Stimulated activated CD4-positive, alpha-beta T cell treated with anti-CD3 and anti-CD28 coated beads, Interleukin-2, amount 100 ng/mL, for 4 hours (primary cell): ENCODE results near the gene EXOC6.
A peak's percentile ranks its signal among the peaks of the same experiment; 100 is the strongest.
"Not testable (repeated sequence)": the region's sequence is repeated elsewhere in the genome, so short reads cannot be mapped to it uniquely, and the experiment has no call there.

Experiments
- DNase-seq: peaks from one replicate; pipeline ENCODE4 v3.0.0-alpha.2; 2020; ENCODE audit warnings: low read depth

Gene EXOC6

DNA sequence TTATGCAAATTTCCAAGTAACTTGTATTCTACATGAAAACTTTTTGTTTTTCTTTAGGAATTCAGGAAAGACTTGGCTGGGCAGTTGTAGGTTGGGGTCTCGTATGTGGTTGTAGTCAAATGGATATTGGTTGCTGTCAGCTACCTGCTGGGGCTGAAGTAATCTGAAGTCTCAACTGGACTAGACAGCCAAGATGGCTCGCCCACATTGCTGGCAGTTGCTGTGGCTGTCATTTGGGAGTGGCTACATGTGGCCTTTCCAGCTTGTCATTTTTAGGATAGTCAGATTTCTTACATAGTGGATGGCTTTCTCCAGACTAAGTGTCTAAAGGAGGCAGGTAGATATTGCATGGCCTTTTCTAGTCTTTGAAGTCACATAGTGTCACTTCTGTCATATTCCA is 32.6 kb downstream of the EXOC6 start:
- DNase-seq: no peak

DNA sequence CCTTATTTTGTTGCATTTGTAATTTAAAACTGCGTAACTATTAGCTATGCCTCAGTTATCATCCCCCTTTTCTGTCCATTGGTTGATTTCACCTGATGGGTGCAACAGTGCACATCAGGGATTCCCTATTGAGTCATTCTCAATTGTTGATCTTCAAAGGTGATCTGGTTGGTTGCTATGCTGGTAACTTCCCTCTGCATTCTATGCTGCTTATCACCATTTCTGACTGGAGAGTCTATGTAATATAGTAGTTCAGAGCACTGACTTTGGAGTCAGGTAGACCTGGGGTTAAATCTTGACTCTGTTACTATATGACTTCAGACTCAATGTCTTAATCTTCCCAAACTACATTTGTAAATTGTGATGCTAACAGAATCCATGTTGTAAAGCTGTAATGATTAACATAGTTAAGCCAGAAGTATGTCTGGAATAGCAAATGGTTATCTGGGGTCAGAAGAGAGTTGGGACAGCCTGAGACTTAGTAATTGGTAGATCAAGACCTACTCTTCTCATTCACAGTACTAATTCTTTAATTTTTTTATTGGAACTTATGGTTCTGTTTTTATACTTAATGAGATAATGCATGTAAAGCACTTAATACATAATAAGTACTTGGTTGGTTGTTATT is 38.1 kb downstream of the EXOC6 start:
- DNase-seq: no peak

DNA sequence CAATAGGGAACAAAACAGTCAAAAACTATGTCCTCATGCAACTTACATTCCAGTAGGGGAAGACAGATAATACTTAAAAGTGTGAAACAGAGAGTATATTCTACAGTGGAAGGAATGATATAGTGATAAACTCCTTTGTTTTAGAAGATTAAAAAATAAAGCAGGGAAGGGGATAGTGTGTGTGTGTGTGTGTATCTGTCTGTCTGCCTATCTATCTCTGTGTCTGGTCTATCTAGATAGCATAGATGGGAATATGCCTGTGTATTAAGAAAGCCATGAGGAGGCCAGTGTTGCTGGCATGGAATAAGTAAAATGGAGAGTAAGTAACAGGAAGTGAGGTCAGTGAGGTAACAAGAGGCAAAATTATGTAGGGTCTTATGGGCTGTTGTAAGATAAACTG is 42.2 kb downstream of the EXOC6 start:
- DNase-seq: no peak

DNA sequence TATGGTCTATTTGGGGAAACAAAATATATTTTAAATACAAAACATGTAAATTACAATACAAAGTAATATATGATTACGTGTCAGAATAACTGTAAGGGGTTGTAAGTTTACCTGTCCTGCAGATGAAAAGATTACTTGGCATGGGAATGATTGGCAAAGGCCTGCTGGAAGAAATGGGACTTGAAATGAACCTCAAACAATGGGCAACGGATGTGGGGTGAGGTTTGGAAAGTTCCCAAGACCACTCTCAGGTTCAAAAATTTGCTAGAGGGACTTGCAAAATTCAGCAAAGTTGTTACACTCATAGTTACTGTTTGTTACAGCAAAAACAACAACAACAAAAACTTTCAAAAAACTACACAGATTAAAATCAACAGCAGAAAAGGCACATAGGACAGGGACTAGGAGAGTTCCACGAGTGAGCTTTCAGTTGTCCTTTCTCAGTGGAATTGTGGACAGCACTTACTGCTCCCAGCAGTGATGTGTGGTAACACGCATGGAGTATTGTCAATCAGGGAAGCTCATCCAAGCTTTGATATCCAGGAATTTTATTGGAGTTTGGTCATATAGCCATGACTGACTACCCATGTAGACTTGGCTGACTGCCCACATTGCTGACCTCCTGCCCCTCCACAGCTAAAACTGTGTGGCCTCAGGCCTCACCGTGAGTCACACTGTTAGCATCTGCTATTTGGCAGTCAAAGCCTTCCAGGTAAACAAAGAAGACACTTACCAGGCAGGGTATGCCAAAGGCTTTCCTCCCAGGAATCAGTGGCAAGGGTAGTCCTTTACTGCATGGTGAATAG is 43.8 kb downstream of the EXOC6 start:
- no peak for DNase-seq

DNA sequence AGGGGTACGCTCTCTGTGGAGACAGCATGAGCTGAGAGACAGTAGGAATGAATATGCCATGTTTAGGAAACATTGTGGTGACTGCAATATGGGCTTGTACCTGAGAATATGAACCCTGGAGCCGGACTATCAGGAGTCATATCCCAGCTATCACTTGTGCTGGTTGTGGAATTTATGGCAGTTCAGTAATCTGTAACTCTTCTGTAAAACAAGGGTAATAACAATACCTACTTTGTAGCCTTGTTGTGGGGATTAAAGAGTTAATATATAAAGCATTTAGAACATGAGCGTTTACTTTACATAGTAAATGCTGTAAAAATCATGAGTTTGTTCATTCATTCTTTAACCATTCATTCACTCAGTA is 44.4 kb downstream of the EXOC6 start:
- DNase-seq: no peak

DNA sequence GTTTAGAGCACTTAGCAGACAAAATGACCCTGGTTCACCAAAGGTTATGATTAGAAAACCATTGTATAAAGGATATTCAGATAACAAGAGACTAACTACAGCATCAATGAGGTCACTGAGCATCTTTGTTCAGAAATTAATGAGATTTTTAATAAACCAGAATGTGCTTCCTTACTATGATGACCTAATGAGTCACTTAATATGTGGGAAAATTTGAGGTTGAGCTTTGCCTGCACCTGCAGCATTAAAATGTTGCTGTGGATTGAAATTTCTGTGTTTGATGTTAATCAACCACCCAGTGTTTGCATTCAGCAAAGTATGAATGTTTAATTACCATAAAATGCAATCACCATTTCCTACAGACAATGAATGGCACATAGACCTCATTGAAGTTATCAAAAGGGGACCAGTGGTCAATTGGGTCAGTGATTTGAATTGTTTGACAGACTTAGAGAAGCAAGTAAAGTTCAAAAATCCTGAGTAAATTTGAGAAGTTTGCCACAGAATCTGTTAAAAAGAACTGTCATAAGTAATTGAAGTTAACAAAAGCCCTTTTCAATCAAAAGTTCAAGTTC is 45.8 kb downstream of the EXOC6 start:
- DNase-seq: no peak

DNA sequence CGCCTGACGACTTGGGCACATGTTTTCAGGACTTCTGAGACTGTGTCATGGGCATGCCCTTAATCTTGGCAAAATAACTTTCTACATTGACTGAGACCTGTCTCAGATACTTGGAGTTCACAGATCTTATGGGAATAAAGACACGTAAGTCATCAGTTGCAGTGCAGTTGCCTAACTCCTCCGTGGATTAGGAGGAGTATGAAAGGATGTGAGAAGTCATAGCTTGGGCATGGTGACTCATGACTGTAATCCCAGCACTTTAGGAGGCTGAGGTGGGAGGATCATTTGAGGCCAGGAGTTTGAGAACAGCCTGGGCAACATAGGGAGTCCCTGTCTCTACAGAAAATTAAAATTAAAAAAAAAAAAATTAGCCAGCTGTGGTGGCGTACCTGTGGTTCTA is 49.6 kb downstream of the EXOC6 start:
- DNase-seq: no peak

DNA sequence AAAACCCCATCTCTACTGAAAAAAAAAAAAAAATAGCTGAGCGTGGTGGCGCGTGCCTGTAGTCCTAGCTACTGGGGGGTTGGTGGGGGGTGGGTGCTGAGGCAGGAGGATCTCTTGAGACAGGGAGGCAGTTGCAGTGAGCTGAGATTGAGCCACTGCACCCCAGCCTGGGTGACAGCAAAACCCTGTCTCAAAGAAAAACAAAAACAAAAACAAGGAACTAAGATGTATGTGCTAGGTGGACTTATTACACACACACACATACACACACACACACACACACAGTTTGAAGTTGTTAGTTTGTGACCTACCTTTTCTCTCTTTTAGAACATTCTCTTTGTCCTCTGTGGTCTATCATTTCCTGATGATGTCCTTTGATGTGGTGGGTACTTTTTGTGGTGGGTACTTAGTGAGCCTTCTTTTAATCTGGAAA is 53.5 kb downstream of the EXOC6 start:
- DNase-seq: no peak

DNA sequence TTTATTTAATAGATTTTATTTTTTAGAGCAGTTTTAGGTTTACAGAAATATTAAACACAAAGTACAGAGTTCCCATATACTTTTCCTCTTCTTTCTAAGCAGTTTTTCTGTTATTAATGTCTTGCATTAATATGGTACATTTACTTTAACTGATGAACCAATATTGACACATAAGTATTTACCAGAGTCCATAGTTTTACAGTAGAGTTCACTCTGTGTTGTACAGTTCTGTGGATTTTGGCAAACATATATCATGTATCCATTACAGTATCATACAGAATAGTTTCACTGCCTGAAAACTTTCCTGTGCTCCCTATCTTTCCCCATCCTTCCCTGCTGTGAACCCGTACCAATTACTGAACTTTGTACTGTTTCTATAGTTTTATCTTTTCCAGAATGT is 55.3 kb downstream of the EXOC6 start:
- DNase-seq: no peak

DNA sequence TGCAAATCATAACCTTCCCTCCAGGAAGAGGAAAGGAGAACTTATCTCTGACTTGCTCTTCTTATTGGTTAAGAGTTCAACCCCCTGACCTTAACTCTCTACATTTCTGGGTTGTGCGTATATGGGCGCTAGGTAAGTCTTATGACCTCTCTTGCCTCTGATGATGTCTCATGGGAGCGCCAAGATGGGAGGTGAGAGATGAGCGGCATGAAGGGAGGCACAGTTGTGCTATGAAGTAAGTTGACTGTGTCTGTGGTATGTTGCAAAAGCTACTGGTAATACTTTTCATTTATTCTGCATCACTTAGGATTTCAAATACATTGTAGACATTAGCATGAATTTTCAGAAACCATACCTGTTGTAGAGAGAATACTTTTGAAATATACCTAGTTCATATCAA is 59.0 kb downstream of the EXOC6 start:
- DNase-seq: no peak

DNA sequence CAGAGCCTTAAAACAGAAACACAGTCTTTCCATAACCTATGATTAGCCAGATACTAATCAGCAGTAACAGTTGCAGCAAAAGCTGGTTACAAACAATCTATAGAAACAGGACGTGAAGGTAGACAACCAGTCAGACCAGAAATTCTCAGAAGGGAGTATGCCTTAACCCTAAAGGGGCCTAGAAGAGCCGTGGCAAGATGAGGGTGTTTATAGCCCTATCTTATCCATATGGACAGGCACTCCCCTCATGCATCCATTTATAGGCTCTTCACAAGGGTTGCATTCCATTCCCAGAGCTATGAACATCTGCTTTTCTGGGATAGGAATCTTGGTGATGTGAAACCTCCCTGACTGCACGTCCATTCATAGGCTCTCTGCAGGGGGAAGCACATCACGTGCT is 64.3 kb downstream of the EXOC6 start:
- DNase-seq: not testable (repeated sequence)

DNA sequence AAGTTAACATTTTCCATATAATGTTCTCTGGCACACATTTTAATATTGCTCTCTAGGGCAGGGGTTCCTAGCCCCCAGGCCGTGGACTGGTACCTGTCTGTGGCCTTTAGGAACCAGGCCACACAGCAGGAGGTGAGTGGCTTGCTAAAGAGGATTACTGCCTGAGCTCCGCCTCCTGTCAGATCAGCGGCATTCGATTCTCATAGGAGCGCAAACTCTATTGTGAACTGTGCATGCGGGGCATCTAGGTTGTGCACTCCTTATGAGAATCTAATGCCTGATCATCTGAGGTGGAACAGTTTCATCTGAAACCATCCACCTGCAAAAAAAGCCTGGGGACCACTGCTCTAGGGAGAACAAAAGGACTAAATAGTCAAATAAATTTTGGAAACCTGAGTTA is 65.7 kb downstream of the EXOC6 start:
- DNase-seq: no peak

DNA sequence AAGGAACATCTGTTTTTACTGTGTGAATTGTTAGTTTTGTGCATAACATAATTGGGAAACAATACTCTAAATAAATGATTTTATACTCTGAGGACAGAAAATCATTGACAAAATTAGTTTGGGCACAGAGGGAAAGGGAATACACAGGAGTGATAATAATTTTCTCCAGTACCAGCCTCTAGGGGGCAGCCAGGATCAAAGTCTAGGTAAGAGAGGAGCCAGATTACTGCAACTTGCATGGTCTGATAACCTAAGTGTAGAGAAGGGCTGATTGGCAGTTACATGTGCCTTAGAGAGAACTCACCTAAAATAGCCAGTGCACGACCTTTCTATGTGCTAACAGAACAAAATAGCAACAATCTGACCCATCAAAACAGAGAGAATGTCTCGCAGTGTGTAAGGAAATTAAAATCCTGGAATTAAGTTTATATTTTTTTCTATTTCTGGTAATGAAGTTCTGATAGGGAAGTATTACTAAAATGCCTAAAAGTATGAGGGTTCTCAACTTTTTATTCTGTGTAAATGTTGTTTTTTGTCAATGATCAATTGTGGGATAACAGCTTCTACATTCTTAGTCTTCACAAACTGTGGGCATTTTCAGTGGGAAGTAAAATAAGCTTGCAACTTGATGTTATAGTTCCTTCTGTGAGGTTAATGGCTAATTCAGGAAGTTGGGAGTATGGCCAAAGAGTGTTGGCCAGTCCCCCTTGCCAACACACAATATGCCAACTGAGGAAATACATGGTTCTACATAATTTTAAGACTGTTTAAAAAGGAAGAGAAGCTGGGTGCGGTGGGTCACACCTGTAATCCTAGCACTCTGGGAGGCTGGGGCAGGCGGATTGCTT is 66.4 kb downstream of the EXOC6 start:
- DNase-seq: peak; percentile 16

DNA sequence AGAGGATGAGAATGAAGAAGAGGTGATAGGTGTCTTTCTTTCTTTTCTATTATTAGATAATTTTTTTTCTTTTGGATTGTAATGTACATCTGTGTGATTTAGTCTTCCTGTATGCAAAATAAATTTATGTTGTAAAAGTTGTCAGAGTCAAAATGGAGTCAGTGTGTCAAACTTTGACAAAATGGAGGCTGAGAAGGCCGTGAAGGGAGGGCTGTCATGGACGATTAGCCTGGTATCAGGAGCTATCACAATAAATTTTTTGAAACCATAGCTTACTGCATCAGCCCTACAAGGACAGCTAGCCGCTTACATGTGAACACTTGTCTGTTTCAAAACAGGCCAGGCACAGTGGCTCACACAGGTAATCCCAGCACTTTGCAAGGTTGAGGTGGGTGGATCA is 67.6 kb downstream of the EXOC6 start:
- no peak for DNase-seq

DNA sequence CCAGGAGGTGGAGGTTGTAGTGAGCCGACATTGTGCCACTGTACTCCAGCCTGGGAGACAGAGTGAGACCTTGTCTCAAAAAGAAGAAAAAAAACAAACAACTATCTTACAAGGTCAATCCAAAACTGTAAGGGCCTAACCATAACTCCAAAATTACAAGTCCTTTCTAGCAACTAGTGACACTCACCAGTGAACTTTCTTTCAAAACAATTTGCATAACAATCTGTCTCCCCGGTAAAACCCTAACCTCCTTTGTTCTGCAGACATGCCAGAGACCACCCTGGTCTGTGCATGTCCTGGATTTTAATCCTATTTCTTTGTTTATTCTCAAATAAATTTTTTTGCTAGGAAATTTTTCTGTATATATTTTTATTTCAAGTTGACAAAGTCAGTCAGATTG is 68.1 kb downstream of the EXOC6 start:
- no peak for DNase-seq

DNA sequence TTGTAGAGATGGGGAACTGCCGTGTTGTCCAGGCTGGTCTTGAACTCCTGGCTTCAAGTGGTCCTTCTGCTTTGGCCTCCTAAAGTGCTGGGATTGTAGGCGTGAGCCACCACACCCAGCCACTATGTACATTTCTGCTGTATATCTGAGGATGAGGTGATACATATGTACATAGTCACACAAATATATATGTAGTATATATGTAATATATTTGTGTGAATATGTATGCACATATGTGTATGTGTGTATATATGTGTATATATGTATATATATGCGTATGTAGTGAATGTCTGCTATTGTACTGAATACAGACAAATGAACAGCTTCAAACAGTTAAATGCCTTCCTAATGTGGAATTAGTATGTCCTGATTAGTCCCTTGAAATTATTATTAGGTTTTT is 70.3 kb downstream of the EXOC6 start:
- DNase-seq: no peak

DNA sequence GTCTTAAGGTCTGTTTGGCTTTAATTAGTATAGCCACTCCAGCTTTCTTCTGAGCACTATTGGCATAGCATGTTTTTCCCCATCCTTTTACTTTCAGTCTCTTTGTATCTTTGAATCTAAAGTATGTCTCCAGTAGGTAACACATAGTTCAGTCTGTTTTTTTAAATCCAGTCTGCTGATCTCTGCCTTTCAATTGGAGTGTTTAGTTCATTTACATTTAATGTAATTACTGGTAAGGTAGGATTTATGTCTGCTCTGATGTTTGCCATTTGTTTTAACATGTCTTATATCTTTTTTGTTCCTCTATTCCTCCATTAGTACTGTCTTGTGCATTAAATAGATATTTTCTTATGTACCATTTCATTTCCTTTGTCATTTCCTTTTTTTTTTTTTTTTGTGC is 72.5 kb downstream of the EXOC6 start:
- DNase-seq: no peak

DNA sequence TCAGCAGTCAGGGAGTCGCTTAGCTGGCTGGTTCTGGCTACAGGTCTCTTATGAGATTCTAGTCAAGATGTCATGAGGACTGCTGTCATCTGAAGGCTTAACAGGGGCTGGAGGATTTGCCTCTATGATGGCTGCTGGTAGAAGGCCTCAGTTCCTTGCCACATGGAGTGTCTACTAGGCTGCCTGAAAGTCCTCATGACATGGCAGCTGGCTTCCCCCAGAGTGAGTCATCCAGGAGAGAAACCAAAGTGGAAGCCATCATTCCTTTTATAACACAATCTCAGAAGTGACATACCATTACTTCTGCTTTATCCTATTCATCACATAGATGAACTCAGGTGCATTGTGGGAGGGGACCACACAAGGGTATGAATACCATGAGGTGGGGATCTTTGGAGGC is 75.1 kb downstream of the EXOC6 start:
- no peak for DNase-seq

DNA sequence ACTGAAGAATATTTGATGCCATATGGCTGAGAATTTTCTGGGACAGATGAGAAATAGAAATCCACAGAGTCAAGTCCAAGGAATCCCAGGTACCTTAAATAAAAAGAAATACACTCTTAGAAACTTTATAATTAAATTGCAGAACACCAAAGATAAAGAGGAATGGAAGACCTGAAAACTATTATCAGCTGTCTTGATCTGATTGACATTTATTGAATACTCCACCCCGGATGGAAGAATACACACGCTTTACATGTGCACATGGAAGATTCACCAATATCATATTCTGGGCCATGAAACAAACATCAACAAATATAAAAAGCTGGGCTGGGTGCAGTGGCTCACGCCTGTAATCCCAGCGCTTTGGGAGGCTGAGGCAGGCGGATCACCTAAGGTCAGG is 81.6 kb downstream of the EXOC6 start:
- DNase-seq: no peak

DNA sequence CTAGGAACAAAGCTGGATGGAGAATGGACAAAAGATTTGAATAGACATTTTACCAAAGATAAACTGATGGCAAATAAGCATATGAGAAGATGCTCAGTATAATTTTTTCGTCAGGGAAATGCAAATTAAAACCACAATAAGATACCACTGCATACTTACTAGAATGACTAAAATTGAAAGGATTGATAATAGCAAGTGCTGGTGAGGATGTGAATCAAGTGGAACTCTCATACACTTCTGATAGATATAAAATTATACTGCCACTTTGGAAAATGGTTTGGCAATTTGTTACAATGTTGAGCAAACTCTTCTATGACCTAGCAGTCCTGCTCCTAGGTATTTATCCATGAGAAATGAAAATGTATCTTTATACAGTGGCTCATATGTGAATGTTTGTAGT is 83.3 kb downstream of the EXOC6 start:
- no peak for DNase-seq

DNA sequence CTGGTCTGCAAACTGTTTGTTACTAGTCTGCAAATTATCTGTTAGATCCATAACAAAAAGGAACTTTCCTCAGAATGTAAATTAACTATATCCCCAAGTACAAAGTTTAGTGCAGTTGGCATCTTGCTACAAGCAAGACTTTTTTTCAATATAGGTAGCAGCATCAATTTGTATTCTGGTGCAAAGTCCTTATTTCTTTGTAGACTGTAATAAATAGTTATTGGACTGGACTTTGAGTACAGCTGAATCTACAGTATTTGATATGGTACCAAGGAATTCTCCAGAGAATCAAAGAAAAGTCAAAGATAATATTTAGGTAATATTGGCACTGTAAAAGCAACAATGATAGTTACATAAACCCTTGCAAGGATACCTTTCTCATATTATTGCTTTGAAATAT is 89.6 kb downstream of the EXOC6 start:
- no peak for DNase-seq

DNA sequence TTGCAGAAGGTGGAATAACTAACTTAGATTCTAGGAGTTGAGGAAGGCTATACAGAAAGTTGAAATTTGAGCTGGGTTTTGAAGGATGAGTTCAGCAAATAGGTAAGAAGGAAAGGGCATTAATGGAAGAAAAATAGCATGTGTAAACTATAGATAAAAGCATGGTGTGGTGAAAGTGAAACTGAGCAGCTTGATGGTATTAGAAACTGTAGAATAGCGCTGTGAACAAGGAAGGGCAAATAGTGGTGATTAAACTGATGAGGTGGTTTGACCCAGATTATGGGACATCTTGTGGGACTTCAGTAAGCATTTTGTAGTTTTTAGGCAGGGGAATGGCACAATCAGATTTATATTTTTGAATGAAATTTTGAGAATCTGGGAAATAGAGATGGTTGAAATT is 90.5 kb downstream of the EXOC6 start:
- DNase-seq: no peak

DNA sequence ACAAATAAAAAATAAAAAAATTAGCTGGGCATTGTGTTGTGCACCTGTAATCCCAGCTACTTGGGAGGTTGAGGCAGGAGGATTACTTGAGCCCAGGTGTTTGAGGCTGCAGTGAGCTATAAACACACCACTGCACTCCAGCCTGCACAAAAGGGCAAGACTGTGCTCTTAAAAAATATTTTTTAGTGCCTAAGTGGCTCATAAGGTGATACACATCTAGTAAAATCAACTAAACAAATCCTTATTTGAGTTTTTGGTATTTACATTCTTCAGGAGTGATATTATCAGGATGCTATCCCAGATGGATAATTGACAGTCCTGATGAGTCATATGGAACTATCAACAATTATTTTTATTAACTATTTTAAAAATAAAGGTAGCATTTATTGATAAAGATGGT is 93.9 kb downstream of the EXOC6 start:
- no peak for DNase-seq
